ENCODE data around the gene CDH4. TPM values are rescaled to one million over a fixed set of nuclear protein-coding genes. Genes with fewer than 3 reads are reported as not detected.
"Not testable (repeated sequence)": the region's sequence is repeated elsewhere in the genome, so short reads cannot be mapped to it uniquely, and the experiment has no call there.

The CDH4 gene
- total RNA-seq, 6 experiments from 2014 or later, result 5.8 to 12.8 (median 10.9) TPM

DNA sequence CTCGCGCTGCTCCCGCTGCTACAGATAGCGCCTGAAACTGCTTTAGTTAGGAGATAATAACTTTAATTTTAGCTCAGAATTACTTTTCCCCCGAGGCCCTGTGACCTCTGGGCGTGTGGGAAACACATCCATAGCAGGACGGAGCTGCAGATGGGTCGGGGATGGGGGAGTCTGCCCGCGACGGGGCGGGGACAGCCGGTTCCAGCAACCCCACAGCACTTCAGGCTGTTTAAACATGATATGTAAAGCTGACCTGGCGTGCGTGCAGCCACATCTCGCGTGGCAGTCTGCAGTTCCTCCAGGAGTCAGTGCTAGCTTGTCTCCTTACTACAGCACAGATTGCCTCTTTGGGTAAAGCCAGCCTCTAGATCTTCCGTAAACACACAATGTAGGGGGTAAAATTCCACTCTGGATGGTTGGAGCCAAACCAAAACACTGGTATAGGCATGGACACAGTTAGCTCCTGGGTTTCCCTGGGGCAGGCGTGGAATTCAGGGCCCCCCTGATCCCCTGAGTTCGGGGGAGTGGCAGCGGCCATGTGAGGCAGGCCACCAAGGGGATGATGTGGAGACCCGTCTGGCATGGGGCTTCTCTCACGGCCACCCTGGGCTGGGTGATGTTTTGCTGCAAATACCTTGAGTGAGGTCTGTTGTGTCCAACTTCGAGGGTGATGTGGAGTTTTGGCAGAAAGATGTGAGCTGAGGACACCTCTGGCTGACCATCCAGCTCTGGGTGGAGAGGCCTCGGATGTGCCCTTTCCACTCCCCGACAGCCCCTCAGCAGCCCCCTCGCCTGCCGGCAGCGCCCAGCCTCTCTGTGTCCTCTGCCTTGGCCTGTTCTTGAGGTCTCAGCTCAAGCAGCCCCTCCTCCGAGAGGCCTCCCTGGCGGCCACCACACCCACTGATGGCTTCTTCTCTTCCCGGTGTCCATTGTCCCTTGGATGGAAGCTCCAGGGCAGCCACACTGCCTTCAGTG, 599.2 kb downstream of the CDH4 start:
- Mint-ChIP-seq H3K27me3 (ENCODE audit: insufficient read depth) (no peaks in the 10 kb centered on the region), H3K27ac (no peak overlapping the region), H3K4me1 (ENCODE audit: low read depth) (no peaks in the 10 kb centered on the region), H3K4me3 (no peak overlapping the region), H3K9me3 (peaks cover 37% of the 10 kb centered on the region), H3K36me3 (ENCODE audit: low read depth) (no peaks in the 10 kb centered on the region)
- DNase-seq, result no peak
- TF ChIP-seq, protein P1, sequence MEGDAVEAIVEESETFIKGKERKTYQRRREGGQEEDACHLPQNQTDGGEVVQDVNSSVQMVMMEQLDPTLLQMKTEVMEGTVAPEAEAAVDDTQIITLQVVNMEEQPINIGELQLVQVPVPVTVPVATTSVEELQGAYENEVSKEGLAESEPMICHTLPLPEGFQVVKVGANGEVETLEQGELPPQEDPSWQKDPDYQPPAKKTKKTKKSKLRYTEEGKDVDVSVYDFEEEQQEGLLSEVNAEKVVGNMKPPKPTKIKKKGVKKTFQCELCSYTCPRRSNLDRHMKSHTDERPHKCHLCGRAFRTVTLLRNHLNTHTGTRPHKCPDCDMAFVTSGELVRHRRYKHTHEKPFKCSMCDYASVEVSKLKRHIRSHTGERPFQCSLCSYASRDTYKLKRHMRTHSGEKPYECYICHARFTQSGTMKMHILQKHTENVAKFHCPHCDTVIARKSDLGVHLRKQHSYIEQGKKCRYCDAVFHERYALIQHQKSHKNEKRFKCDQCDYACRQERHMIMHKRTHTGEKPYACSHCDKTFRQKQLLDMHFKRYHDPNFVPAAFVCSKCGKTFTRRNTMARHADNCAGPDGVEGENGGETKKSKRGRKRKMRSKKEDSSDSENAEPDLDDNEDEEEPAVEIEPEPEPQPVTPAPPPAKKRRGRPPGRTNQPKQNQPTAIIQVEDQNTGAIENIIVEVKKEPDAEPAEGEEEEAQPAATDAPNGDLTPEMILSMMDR (IDR thresholded peaks at IDR 0.05), result no peak

DNA sequence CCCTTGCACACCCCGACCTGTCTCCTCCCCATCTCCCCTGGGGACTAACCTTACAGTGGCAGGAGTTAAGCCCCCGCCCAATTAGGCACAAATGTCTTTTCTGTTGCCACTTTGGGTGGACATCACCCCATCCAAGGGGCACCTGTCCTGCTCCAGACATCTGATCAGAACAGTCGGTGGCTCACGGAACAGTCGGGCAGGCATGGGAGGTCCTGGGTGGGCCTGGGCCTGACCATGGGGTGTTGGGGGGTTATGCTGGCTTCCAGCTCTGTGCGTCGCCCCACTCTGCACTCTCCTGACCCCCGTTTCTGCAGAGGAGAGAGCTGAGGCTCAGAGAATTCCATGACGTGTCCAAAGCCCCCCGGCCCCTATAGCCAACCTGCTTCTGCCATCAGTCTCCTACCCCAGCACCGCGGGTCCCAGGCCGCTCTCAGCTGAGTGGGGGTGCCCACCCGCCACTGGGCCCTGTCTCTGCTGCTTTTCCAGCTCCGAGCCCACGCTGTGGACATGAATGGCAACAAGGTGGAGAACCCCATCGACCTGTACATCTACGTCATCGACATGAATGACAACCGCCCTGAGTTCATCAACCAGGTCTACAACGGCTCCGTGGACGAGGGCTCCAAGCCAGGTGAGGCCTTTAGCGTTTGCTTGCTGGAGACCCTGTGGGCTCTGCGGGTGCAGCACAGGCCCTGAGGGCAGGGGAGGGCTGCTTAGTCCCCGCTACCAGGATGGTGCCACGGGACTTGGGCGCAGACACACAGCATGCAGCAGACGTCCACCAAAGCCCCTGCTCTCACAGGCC, 600.4 kb downstream of the CDH4 start:
- H3K27ac Mint-ChIP-seq, result no peak overlapping the region

DNA sequence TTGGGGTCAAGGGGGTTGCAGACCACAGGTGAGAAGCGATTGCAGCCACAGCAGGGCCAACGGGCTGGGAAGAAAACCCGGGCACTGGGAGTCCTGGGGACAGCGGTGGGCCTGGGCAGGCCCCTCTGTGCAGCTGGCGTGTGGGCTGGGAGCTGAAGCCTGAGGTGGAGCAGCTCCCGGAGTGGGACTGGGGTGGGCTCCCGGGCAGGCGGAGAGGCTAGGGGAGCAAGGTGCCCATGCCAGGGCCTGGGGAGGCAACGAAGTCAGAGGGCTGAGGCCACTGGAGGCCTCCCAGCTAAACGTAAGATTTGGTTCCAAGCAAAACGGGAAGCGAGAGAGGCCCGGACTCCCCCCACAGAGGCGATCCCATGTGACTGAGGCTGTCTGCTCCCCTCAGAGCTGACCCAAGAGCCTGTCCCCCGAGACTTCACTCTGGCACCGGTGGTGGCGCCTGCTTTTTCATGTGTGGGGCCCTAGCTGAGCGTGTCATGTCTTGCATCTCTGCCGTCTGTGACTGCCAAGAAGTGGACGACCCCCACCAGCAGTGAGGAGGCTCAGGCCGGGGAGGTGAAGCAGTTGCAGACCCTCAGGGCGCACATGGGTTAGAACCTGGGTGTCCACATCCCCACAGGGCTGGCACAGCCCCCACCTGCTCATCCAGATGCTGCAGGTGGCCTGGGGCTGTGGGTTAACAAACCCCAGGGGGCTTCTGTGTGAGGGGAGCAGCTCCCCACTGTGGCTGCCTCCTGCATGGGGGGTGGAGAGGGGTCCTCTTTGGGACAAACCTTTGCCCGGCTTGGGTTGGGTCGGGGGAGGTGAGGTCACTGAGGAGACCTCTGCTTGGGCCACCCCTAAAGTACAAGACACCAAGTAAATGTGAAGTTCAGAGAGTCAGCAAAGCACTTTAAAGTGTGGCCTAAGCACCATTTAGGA, 601.3 kb downstream of the CDH4 start:
- Mint-ChIP-seq H3K27me3 (ENCODE audit: insufficient read depth) (no peaks in the 10 kb centered on the region), H3K4me3 (no peak overlapping the region), H3K27ac (no peak overlapping the region), H3K4me1 (ENCODE audit: low read depth) (no peaks in the 10 kb centered on the region), H3K36me3 (ENCODE audit: low read depth) (no peaks in the 10 kb centered on the region), H3K9me3 (peaks cover 24% of the 10 kb centered on the region)
- DNase-seq, result no peak
- TF ChIP-seq, protein P1 (IDR thresholded peaks at IDR 0.05), result no peak

More for the DNA sequence above, 600.4 kb downstream of the CDH4 start:
- no peaks in the 10 kb centered on the region for H3K36me3 Mint-ChIP-seq (ENCODE audit: low read depth)
- peaks cover 29% of the 10 kb centered on the region for H3K9me3 Mint-ChIP-seq
- no peaks in the 10 kb centered on the region for H3K27me3 Mint-ChIP-seq (ENCODE audit: insufficient read depth)
- H3K4me3 Mint-ChIP-seq, result no peak overlapping the region
- no peak for DNase-seq
- no peaks in the 10 kb centered on the region for H3K4me1 Mint-ChIP-seq (ENCODE audit: low read depth)
- TF ChIP-seq, protein P1 (IDR thresholded peaks at IDR 0.05), result no peak

DNA sequence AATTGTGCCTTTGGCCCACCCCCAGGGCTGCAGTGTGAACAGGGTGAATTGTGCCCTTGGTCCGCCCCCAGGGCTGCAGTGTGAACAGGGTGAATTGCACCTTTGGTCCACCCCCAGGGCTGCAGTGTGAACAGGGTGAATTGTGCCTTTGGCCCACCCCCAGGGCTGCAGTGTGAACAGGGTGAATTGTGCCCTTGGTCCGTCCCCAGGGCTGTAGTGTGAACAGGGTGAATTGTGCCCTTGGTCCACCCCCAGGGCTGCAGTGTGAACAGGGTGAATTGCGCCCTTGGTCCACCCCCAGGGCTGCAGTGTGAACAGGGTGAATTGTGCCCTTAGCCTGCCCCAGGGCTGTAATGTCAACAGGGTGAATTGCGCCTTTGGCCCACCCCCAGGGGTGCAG, 602.5 kb downstream of the CDH4 start:
- not testable (repeated sequence) for H3K27me3 Mint-ChIP-seq (ENCODE audit: insufficient read depth); H3K4me3 Mint-ChIP-seq; DNase-seq; H3K27ac Mint-ChIP-seq; H3K4me1 Mint-ChIP-seq (ENCODE audit: low read depth); H3K36me3 Mint-ChIP-seq (ENCODE audit: low read depth)
- H3K9me3 Mint-ChIP-seq, result peaks cover 20% of the 10 kb centered on the region; the same call in 1 of the 2 replicates

DNA sequence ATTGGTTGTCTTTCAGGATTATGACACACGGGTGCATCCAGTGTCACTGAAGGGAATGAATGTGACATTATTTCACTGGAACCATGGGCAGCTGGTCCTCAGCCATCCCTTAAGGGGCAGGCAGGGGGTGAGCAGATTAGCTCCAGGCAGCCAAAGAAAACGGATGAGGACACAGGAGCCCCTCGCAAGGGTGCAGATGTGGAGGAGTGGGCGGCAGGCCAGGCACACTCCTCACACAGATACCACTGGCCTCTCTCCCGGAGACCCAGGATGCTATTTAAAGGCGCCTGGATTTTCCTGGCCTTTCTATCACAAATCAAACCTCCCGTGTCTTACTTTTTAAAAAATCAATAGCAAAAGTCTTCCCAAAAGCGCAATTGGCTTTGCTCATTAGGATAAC, 603.2 kb downstream of the CDH4 start:
- H3K36me3 Mint-ChIP-seq (ENCODE audit: low read depth), result no peaks in the 10 kb centered on the region
- no peak for DNase-seq
- peaks cover 14% of the 10 kb centered on the region; the same call in 1 of the 2 replicates for H3K9me3 Mint-ChIP-seq
- no peaks in the 10 kb centered on the region for H3K27me3 Mint-ChIP-seq (ENCODE audit: insufficient read depth)
- H3K4me3 Mint-ChIP-seq, result no peak overlapping the region
- no peaks in the 10 kb centered on the region for H3K4me1 Mint-ChIP-seq (ENCODE audit: low read depth)
- no peak overlapping the region for H3K27ac Mint-ChIP-seq
- TF ChIP-seq, protein P1 (IDR thresholded peaks at IDR 0.05), result no peak
